ENCODE measurements around the gene PRRT1.
"Not testable (repeated sequence)": the region's sequence is repeated elsewhere in the genome, so short reads cannot be mapped to it uniquely, and the experiment has no call there.

The PRRT1 gene

GRCh38 chr6:32187725-32188380 lies 36.1 kb upstream of the PRRT1 start:
- DNase-seq: not testable (repeated sequence)

- DNase-seq: no peak
Measured at GRCh38 chr6:32187009-32187709, 35.4 kb upstream of the PRRT1 start.

GRCh38 chr6:32186151-32186840 lies 34.6 kb upstream of the PRRT1 start:
- not testable (repeated sequence) for DNase-seq

- DNase-seq: peak; percentile 88
Measured at GRCh38 chr6:32185681-32186131, 34.0 kb upstream of the PRRT1 start.

- no peak for DNase-seq
Measured at GRCh38 chr6:32184084-32184640, 32.4 kb upstream of the PRRT1 start, which contains the start of gene AGER. AGER (minus strand) TSS chr6:32184253; CDS start chr6:32184222, 31 bp downstream.

GRCh38 chr6:32183483-32184083 lies 31.8 kb upstream of the PRRT1 start:
- DNase-seq: no peak

- no peak for DNase-seq
Measured at GRCh38 chr6:32183030-32183429, 31.3 kb upstream of the PRRT1 start.

GRCh38 chr6:32182555-32182981 lies 30.8 kb upstream of the PRRT1 start:
- DNase-seq: peak; percentile 40

GRCh38 chr6:32181915-32182529 lies 30.3 kb upstream of the PRRT1 start:
- DNase-seq: peak; percentile 81

GRCh38 chr6:32181148-32181702 lies 29.5 kb upstream of the PRRT1 start:
- DNase-seq: no peak

- DNase-seq: no peak
Measured at GRCh38 chr6:32179766-32180405, 28.1 kb upstream of the PRRT1 start.

GRCh38 chr6:32178547-32179440 lies 27.1 kb upstream of the PRRT1 start:
- DNase-seq: peak; percentile 43

GRCh38 chr6:32177788-32178546 lies 26.2 kb upstream of the PRRT1 start, which contains the start of gene RNF5:
RNF5 (plus strand) TSS chr6:32178405; CDS start chr6:32178512, 107 bp downstream.
- DNase-seq: peak; percentile 100

- DNase-seq: peak; percentile 76
Measured at GRCh38 chr6:32177183-32177787, 25.5 kb upstream of the PRRT1 start.

GRCh38 chr6:32176476-32177182 lies 24.9 kb upstream of the PRRT1 start:
- no peak for DNase-seq

GRCh38 chr6:32175711-32176475 lies 24.2 kb upstream of the PRRT1 start, which contains the start of gene AGPAT1:
AGPAT1 (minus strand) TSS chr6:32176084; CDS start chr6:32171496, 4,588 bp downstream.
- peak; percentile 97 for DNase-seq

- peak; percentile 33 for DNase-seq
Measured at GRCh38 chr6:32175322-32175710, 23.6 kb upstream of the PRRT1 start.

- no peak for DNase-seq
Measured at GRCh38 chr6:32174416-32174815, 22.7 kb upstream of the PRRT1 start.
